ENCODE data around the gene PFN2.
"Not testable (repeated sequence)": the region's sequence is repeated elsewhere in the genome, so short reads cannot be mapped to it uniquely, and the experiment has no call there.

PFN2 gene

DNA sequence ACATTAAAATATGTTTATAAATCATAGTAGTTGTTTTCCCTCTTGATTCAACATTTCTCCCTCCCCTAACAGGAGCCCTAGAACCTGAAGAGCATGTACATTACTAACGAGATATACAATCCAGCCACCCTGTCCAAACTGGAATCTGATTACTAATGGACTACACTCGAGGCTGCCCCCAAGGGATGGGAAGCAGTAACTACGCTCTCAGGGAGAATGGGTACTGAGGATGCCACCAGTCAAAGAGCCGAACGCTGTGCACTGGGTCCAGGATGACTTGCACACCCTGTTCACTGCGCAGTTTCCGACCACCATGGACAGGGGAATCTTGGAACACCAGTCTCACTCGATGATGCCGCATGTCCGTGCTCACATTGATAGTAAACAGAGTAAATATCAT, 11.3 kb upstream of the PFN2 start:
- peaks cover 23% of the 10 kb centered on the region for H3K27me3 Mint-ChIP-seq
- not testable (repeated sequence) for DNase-seq; H3K36me3 Mint-ChIP-seq (ENCODE audit: low read depth); H3K4me3 Mint-ChIP-seq; H3K27ac Mint-ChIP-seq; H3K4me1 Mint-ChIP-seq (ENCODE audit: low read depth); H3K9me3 Mint-ChIP-seq

DNA sequence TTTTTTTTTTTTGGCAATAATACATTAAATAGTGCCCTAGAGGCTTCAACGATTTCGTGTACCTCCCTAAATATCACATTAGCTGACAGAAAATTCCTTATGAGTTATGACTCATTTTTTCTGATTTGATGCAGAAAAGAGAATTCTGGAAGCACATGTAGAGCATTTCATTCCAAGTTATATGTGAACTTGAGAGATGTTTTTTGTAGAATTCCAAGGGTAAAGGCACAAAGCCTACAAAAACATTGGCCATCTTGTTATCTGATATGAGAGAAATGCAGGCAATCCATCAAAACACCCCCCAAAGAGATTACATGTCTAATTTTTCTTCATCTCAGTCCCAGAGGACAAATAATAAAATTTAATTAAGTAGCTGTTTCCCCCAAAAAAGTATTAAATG, 6.7 kb upstream of the PFN2 start:
- no peak overlapping the region for H3K4me3 Mint-ChIP-seq
- no peak for DNase-seq
- peaks cover 1% of the 10 kb centered on the region for H3K4me1 Mint-ChIP-seq (ENCODE audit: low read depth)
- no peaks in the 10 kb centered on the region for H3K9me3 Mint-ChIP-seq
- no peak overlapping the region for H3K27ac Mint-ChIP-seq
- H3K36me3 Mint-ChIP-seq (ENCODE audit: low read depth), result no peaks in the 10 kb centered on the region
- H3K27me3 Mint-ChIP-seq, result peaks cover 42% of the 10 kb centered on the region

DNA sequence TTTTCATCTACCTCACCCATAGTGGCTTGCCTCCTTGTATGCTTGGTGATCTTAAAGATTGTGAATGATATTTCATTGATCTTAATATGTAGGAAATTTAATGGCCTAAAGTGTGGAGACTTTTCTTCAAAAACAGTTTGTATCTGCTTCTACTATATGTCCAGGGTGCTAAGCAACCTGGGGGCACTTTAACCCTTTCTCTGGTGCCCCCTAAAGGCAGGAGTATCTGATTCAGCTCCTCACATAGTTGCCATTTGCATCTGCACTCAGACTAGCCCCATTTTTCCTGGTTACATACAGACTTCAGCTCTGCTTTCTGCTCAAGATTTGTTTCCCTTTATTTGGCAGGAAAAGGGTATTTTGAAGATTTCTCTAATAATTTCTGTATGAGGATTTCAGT, 5.2 kb upstream of the PFN2 start:
- H3K27ac Mint-ChIP-seq, result no peak overlapping the region
- peaks cover 50% of the 10 kb centered on the region for H3K27me3 Mint-ChIP-seq
- no peaks in the 10 kb centered on the region for H3K9me3 Mint-ChIP-seq
- peaks cover 9% of the 10 kb centered on the region for H3K4me1 Mint-ChIP-seq (ENCODE audit: low read depth)
- H3K4me3 Mint-ChIP-seq, result no peak overlapping the region
- peaks cover 2% of the 10 kb centered on the region for H3K36me3 Mint-ChIP-seq (ENCODE audit: low read depth)
- DNase-seq, result no peak

DNA sequence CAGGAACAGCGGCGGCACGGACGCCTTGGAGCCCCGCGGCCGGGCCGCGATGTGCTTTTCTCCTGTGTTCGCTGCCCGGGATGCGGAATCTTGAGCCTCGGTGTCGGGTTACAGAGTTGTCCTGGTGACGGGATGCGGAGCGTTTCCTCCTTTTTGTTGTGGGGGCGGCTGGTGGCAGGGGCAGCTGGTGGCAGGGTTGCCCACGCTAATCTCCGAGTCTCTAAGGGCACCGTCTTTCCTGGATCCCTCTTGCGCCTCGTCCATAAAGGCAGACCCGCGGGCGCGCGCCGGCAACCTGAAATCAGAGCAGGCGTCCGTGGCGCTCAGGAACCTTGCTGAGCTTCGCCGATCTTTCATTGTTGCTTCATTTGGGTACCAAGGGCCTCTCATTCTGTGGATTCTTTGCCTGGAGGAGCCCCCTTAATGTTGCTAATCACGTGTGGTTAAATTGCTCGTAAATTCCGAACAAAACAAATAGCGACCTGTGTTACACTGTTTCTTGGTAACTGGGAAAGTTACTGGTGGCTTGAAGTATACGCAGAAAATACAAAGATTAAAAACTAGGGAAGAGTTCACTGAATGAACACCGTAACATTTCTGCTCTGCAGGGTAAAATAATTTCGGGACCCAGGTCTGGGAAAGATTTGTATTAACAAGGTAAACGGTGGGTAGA, 844 bp upstream of the PFN2 start:
- H3K4me3 Mint-ChIP-seq, result peak overlapping the region; percentile 83
- no peaks in the 10 kb centered on the region for H3K9me3 Mint-ChIP-seq
- H3K4me1 Mint-ChIP-seq (ENCODE audit: low read depth), result peaks cover 19% of the 10 kb centered on the region
- peaks cover 52% of the 10 kb centered on the region for H3K27me3 Mint-ChIP-seq
- peak; percentile 65 for DNase-seq
- peak overlapping the region; percentile 85 for H3K27ac Mint-ChIP-seq
- peaks cover 4% of the 10 kb centered on the region for H3K36me3 Mint-ChIP-seq (ENCODE audit: low read depth)

DNA sequence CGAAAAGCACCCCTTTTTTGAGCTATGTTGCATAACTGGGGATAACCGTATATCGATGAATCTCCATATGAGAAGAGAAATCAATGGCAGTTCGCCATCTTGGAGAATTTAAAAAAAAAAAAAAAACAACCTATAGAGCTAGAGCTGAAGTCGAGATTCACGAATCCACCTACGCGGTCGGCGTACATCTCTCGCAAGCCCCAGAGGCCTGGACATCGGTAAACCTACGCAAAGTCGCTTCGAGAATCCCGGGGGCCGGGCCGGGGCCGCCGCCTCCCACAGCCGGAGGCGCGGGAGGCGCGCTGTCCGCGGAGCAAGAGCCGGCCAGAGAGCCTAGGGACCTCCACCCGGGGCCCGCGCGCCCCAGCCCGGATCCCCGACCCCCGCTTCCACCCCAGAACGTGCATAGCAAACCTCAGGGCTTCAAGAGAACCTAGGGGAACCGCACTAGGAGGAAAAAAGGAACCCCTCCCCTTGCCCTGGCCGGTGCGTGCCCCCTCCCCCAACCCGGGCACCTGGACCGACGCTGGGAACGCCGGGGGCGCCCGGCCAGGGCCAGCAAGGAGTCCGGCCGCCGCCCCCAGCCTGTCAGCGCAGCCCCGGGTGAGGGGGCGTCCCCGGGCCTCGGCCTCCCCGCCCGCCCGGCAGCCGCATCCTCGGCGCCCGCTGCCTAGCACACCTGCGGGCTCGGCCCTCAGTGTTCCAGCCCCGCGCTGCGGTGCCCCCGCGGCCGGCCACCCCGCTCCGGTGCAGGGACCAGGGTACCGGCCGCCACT, 567 bp downstream of the PFN2 start:
- peaks cover 42% of the 10 kb centered on the region for H3K27me3 Mint-ChIP-seq
- DNase-seq, result peak; percentile 77
- peaks cover 17% of the 10 kb centered on the region for H3K4me1 Mint-ChIP-seq (ENCODE audit: low read depth)
- H3K36me3 Mint-ChIP-seq (ENCODE audit: low read depth), result peaks cover 4% of the 10 kb centered on the region
- H3K9me3 Mint-ChIP-seq, result no peaks in the 10 kb centered on the region
- H3K4me3 Mint-ChIP-seq, result peak overlapping the region; percentile 80
- H3K27ac Mint-ChIP-seq, result peak overlapping the region; percentile 33

DNA sequence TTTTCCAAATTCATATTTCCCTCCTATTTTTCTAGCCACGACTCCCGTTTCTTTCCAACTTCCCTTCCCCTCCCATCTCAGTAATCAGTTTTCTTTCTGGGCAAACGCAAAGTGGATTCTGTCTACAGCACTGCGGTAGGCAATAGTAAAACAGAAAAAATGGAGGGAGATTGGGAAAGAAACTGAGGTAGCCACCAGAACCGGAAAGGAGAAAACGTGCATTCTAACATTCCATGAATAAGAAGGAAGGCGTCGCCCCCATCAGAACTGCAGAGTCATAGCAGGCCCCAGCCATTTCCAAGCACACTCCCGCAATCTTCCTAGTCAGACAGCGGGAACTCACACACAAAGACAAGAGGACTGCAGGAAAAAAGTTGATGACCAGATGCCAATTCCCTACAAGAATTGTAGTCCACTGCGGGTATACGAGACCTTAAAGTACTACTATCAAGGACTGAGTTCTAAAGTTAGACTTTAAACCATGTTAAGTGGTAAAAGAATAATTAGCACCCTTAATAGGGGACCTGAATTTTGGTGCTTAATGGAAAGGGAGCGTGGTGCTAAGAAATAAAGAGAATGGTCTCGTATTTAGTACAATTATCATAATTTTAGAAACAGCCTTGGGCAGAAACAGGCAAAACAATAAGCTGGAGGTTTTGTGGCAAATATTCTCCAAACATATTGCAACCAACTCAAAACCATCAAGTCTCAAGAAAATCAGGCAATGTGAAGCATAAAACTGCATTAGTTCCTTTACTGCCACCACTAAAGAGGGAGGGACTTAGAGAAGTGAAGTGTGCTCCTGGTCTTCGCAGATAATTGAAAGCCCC, 1.4 kb downstream of the PFN2 start:
- Mint-ChIP-seq H3K4me3 (peak overlapping the region; percentile 80), H3K36me3 (ENCODE audit: low read depth) (peaks cover 4% of the 10 kb centered on the region), H3K27ac (peak overlapping the region; percentile 33), H3K4me1 (ENCODE audit: low read depth) (peaks cover 17% of the 10 kb centered on the region), H3K27me3 (peaks cover 37% of the 10 kb centered on the region), H3K9me3 (no peaks in the 10 kb centered on the region)
- DNase-seq, result no peak

DNA sequence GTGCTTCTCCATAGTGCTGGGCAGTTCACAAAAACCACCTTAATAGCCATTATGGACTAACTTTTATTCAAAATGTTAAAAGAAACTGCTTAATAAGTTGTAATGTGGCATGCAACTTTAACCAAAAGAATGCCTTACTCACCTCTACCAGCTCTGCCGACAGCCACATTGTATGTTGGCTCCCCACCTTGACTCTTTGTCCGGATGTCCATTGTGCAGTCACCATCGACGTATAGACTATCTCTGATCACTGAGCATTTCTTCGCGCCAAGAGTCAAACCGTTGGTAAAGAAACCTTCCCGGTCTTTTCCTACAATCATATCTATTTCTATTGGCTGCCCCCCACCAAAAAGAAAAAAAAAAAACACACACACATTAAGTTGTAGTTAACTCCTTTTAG, 2.5 kb downstream of the PFN2 start:
- no peaks in the 10 kb centered on the region for H3K9me3 Mint-ChIP-seq
- H3K27me3 Mint-ChIP-seq, result peaks cover 25% of the 10 kb centered on the region
- H3K4me3 Mint-ChIP-seq, result no peak overlapping the region
- peaks cover 6% of the 10 kb centered on the region for H3K36me3 Mint-ChIP-seq (ENCODE audit: low read depth)
- DNase-seq, result no peak
- H3K27ac Mint-ChIP-seq, result no peak overlapping the region
- peaks cover 17% of the 10 kb centered on the region for H3K4me1 Mint-ChIP-seq (ENCODE audit: low read depth)

DNA sequence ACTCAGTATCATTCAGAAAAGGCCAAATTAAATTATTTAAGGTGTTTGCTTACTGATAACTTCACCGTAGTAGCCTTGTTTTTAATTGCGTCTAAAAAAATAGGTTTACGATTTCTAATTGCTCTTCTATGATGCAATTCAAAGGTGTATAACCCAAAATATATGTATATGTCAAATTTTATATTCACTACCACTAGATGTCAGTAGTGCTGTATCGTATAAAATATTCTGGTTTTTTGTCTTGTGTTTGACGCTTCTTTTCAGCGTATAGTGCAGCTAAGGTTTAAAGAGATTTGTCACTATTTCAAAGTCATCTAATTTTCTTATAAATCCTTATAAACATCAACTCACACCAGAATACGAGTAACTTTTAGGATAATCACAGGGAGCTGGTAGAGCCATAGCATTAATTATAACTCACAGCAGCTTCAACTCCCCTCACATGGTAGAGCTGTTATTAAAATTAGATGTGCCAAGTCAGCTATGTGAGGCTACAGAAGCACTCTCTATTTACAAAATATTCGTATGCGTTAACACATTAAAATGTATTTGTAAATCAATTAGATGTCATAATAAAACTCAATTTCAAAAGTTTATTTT, 3.5 kb downstream of the PFN2 start:
- Mint-ChIP-seq H3K9me3 (no peaks in the 10 kb centered on the region), H3K27ac (no peak overlapping the region), H3K4me1 (ENCODE audit: low read depth) (peaks cover 17% of the 10 kb centered on the region), H3K27me3 (peaks cover 19% of the 10 kb centered on the region), H3K4me3 (no peak overlapping the region), H3K36me3 (ENCODE audit: low read depth) (peaks cover 6% of the 10 kb centered on the region)
- DNase-seq, result no peak

DNA sequence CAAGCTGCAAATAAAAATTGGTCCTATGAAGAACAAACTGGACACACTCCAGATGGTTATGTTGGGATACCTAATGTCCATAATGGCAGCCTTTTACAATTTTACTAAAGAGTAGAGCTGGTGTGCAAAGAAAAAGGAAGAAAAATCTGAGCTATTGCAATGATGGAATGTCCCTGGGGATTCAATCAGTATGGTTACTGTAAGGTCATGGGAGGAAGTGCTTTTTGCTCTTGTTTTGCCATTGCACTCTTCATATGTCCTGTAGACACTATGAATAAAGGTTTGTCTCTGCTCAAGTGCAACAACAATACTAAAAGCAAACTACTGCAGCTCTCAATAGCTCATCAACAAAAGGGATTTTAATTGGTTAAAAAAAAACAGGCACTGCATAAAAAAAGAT, 5.4 kb downstream of the PFN2 start:
- peaks cover 9% of the 10 kb centered on the region for H3K27me3 Mint-ChIP-seq
- no peaks in the 10 kb centered on the region for H3K9me3 Mint-ChIP-seq
- peaks cover 12% of the 10 kb centered on the region for H3K36me3 Mint-ChIP-seq (ENCODE audit: low read depth)
- H3K27ac Mint-ChIP-seq, result no peak overlapping the region
- no peak for DNase-seq
- peaks cover 10% of the 10 kb centered on the region for H3K4me1 Mint-ChIP-seq (ENCODE audit: low read depth)
- H3K4me3 Mint-ChIP-seq, result no peak overlapping the region

DNA sequence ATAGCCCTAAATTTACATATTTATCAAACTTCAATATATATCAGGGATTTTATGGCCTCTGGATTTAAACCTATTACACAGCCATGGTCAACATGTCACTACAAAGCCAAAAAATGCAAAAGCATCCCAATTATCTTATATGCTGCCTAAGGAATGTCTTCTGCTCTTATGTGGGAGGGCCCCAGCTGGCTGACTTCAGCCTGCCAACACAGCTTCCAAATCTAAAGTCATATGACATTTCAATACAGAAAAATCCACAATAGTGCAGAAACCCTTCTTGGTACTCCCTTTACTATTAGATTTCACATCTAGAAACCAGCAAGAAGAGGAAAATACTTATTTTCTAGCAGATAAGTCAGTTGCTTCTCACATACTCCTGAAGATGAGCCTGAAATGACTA, 6.4 kb downstream of the PFN2 start:
- Mint-ChIP-seq H3K27me3 (peaks cover 5% of the 10 kb centered on the region), H3K4me3 (no peak overlapping the region), H3K9me3 (no peaks in the 10 kb centered on the region), H3K36me3 (ENCODE audit: low read depth) (peaks cover 14% of the 10 kb centered on the region), H3K4me1 (ENCODE audit: low read depth) (peaks cover 4% of the 10 kb centered on the region), H3K27ac (no peak overlapping the region)
- DNase-seq, result no peak

DNA sequence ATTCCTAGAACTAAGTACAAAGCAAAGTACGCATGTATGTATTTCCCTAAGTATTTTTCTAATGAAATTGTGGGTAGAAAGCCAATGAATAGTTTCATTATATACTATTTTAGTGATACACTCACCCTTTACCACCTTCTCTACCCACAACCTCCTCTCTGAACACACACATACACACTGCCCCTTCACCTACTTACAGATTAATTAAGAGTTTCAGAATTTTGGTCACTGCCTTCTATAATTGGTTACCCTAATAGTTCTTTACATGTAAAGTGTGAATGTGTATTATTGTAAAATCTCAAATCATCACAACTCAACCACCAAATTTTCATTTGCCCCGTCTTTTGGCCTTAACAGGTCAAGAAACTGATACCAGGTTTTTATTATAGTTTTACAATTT, 7.2 kb downstream of the PFN2 start:
- Mint-ChIP-seq H3K27ac (no peak overlapping the region), H3K27me3 (no peaks in the 10 kb centered on the region), H3K4me3 (no peak overlapping the region), H3K9me3 (no peaks in the 10 kb centered on the region), H3K4me1 (ENCODE audit: low read depth) (no peaks in the 10 kb centered on the region), H3K36me3 (ENCODE audit: low read depth) (peaks cover 14% of the 10 kb centered on the region)
- no peak for DNase-seq

DNA sequence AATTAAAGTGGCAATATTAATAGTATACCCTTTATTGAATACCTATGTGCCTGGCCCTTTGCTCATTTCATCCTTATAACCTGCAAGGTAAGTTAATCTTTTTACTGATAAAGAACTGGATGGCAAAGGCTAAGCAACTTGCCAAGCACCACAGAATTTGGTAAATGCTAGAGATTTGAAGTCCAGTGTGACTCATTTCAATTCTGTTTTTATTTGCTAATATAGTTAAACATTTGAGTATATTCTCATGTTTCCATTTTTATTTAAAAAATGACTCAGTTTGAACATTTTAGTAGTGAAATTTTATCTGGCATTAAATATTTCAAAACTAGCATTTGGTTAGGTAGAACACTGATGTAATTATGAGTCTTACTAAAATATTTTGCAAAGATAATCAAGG, 11.3 kb downstream of the PFN2 start:
- peaks cover 14% of the 10 kb centered on the region for H3K36me3 Mint-ChIP-seq (ENCODE audit: low read depth)
- no peaks in the 10 kb centered on the region for H3K9me3 Mint-ChIP-seq
- H3K27ac Mint-ChIP-seq, result no peak overlapping the region
- no peak for DNase-seq
- no peak overlapping the region for H3K4me3 Mint-ChIP-seq
- peaks cover 9% of the 10 kb centered on the region for H3K4me1 Mint-ChIP-seq (ENCODE audit: low read depth)
- no peaks in the 10 kb centered on the region for H3K27me3 Mint-ChIP-seq

DNA sequence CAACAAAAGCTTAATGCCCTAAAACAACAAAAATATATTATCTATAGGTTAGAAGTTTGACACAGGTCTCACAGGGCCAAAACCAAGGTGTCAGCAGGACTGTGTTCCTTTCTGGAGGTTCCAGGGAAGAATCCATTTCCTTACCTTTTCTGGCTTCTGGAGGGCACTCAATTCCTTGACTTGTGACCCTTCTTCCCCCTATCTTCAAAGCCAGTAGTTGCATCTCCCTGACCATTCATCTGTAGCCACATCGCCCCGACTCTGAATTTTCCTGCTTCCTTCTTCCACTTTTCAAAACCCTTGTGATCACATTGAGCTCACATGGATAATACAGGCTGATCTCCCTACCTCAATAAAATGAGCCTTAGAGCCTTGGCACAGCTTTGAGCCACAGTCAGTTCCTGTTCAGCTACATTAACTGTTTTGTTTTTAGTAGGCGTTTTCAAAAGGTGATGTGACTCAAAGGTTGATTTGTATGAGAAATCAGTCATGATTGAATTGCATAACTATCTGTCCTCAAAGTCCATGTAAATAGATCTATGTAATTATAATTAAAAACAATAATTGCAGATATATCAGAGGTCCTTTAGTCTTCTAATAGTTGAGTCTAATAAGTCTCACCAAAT, 12.4 kb downstream of the PFN2 start:
- H3K27ac Mint-ChIP-seq, result no peak overlapping the region
- peaks cover 11% of the 10 kb centered on the region for H3K36me3 Mint-ChIP-seq (ENCODE audit: low read depth)
- H3K9me3 Mint-ChIP-seq, result no peaks in the 10 kb centered on the region
- no peak overlapping the region for H3K4me3 Mint-ChIP-seq
- H3K27me3 Mint-ChIP-seq, result no peaks in the 10 kb centered on the region
- no peak for DNase-seq
- peaks cover 16% of the 10 kb centered on the region for H3K4me1 Mint-ChIP-seq (ENCODE audit: low read depth)
